OCI-M1 (cell line): Measurements from ENCODE around the gene SLC15A4.
A peak's percentile ranks its signal among the peaks of the same experiment; 100 is the strongest.

Source experiments
- DNase-seq: peaks from one replicate; lab custom pipeline; 2025; lab: John Stamatoyannopoulos, UW

The SLC15A4 gene

GRCh38 chr12:128794661-128795529 is 28.9 kb downstream of the SLC15A4 start:
- DNase-seq = no peak

- DNase-seq = no peak
Measured at GRCh38 chr12:128793701-128794100, 30.1 kb downstream of the SLC15A4 start.

- no peak for DNase-seq
Measured at GRCh38 chr12:128792881-128793280, 30.9 kb downstream of the SLC15A4 start.

- DNase-seq = no peak
Measured at GRCh38 chr12:128792398-128792797, 31.4 kb downstream of the SLC15A4 start.

GRCh38 chr12:128791395-128792322 is 32.1 kb downstream of the SLC15A4 start:
- no peak for DNase-seq

- DNase-seq = no peak
Measured at GRCh38 chr12:128790653-128791373, 32.9 kb downstream of the SLC15A4 start.

- DNase-seq = no peak
Measured at GRCh38 chr12:128790221-128790620, 33.5 kb downstream of the SLC15A4 start.

GRCh38 chr12:128789356-128789929 is 34.3 kb downstream of the SLC15A4 start:
- DNase-seq = no peak

- no peak for DNase-seq
Measured at GRCh38 chr12:128787827-128788226, 35.9 kb downstream of the SLC15A4 start.

GRCh38 chr12:128786741-128787391 is 36.9 kb downstream of the SLC15A4 start:
- no peak for DNase-seq

- peak; percentile 6 for DNase-seq
Measured at GRCh38 chr12:128784030-128784760, 39.6 kb downstream of the SLC15A4 start.

GRCh38 chr12:128783129-128783574 is 40.6 kb downstream of the SLC15A4 start:
- DNase-seq = peak; percentile 12

GRCh38 chr12:128779901-128780300 is 43.9 kb downstream of the SLC15A4 start:
- no peak for DNase-seq

GRCh38 chr12:128772249-128772648 is 51.5 kb downstream of the SLC15A4 start:
- no peak for DNase-seq

GRCh38 chr12:128771681-128772080 is 52.1 kb downstream of the SLC15A4 start:
- DNase-seq = no peak

GRCh38 chr12:128767518-128767917 is 56.2 kb downstream of the SLC15A4 start:
- no peak for DNase-seq

- no peak for DNase-seq
Measured at GRCh38 chr12:128766738-128767501, 56.8 kb downstream of the SLC15A4 start.

- no peak for DNase-seq
Measured at GRCh38 chr12:128763395-128763794, 60.4 kb downstream of the SLC15A4 start.

- no peak for DNase-seq
Measured at GRCh38 chr12:128761379-128761790, 62.4 kb downstream of the SLC15A4 start.

GRCh38 chr12:128755566-128755965 is 68.2 kb downstream of the SLC15A4 start:
- no peak for DNase-seq
